HEK293 (cell line): ENCODE data around the gene KIDINS220.

Experiments
- REPIN1 ChIP-seq: fragments of 450-650 bp; formaldehyde crosslinking; IDR thresholded peaks from 2 replicates; pipeline ENCODE4 v1.5.1; 2017; ENCODE audit warnings: missing biosample characterization, missing genetic modification characterization, low read depth
- SCRT1 ChIP-seq: fragments of 450-650 bp; formaldehyde crosslinking; IDR thresholded peaks from 2 replicates; pipeline ENCODE4 v1.5.1; 2016; ENCODE audit warnings: missing biosample characterization, missing genetic modification characterization, borderline replicate concordance
- SETDB1 ChIP-seq: IDR thresholded peaks from one replicate; pipeline ENCODE4 v1.6.1; 2017; ENCODE audit warnings: mild to moderate bottlenecking, low read length, moderate library complexity, mixed read lengths; ENCODE audit not compliant: insufficient read length
- SP3 ChIP-seq: fragments of 450-650 bp; formaldehyde crosslinking; IDR thresholded peaks from 2 replicates; pipeline ENCODE4 v1.5.1; 2016; ENCODE audit warnings: missing biosample characterization, missing genetic modification characterization
- TCF7L2 ChIP-seq: IDR thresholded peaks from 2 replicates; pipeline ENCODE4 v1.6.1; 2011; ENCODE audit warnings: low read depth, mild to moderate bottlenecking, inconsistent platforms, low read length, moderate library complexity, borderline replicate concordance
- ZBTB20 ChIP-seq: fragments of 450-650 bp; formaldehyde crosslinking; IDR thresholded peaks from 2 replicates; pipeline ENCODE4 v1.5.1; 2016; ENCODE audit warnings: missing biosample characterization, missing genetic modification characterization
- ZEB2 ChIP-seq: fragments of 450-650 bp; formaldehyde crosslinking; IDR thresholded peaks from 2 replicates; pipeline ENCODE4 v1.5.1; 2016; ENCODE audit warnings: missing biosample characterization, missing genetic modification characterization
- ZFHX2 ChIP-seq: fragments of 450-650 bp; formaldehyde crosslinking; conservative IDR thresholded peaks from 2 replicates; pipeline ENCODE4 v1.5.1; 2016; ENCODE audit warnings: missing biosample characterization, missing genetic modification characterization
- ZNF335 ChIP-seq: fragments of 450-650 bp; formaldehyde crosslinking; conservative IDR thresholded peaks from 2 replicates; pipeline ENCODE4 v1.5.1; 2016; ENCODE audit warnings: missing biosample characterization, missing genetic modification characterization
- TF ChIP-seq, protein P1 (sequence below): fragments of 450-650 bp; formaldehyde crosslinking; IDR thresholded peaks from 2 replicates; pipeline ENCODE4 v1.5.1; 2016; ENCODE audit warnings: missing biosample characterization, missing genetic modification characterization
- TF ChIP-seq, protein P2 (sequence below): fragments of 450-650 bp; formaldehyde crosslinking; IDR thresholded peaks from 2 replicates; pipeline ENCODE4 v1.5.1; 2016; ENCODE audit warnings: missing biosample characterization, missing genetic modification characterization
- TF ChIP-seq, protein P3 (sequence below): fragments of 450-650 bp; formaldehyde crosslinking; IDR thresholded peaks from 2 replicates; pipeline ENCODE4 v1.5.1; 2017; ENCODE audit warnings: missing biosample characterization, mild to moderate bottlenecking, missing genetic modification characterization, moderate library complexity
- TF ChIP-seq, protein P4 (sequence below): fragments of 450-650 bp; IDR thresholded peaks from 2 replicates; pipeline ENCODE4 v1.5.1; 2018; ENCODE audit warnings: missing biosample characterization, mild to moderate bottlenecking, missing genetic modification characterization
- TF ChIP-seq, protein P5 (sequence below): fragments of 450-650 bp; formaldehyde crosslinking; IDR thresholded peaks from 2 replicates; pipeline ENCODE4 v1.5.1; 2017; ENCODE audit warnings: missing biosample characterization, missing genetic modification characterization

DNA sequence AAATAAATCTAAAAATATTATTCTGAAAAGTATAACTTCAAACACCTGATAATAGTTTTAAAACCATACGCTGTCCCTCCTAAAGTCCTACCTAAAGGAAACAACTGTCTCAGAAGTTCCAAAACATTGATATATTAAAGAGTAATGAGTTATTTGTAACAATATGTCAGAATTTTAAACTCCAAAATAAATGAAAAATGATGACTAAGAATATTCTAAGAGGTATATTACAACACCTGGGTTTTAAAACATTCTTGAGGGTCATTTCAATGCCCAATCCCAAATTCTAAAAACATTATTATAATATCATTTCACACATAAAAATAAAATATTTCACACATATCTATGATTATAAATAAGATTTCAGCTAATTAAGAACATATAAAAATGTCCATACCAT lies 20.2 kb downstream of the KIDINS220 start:
- TF ChIP-seq, protein P1, sequence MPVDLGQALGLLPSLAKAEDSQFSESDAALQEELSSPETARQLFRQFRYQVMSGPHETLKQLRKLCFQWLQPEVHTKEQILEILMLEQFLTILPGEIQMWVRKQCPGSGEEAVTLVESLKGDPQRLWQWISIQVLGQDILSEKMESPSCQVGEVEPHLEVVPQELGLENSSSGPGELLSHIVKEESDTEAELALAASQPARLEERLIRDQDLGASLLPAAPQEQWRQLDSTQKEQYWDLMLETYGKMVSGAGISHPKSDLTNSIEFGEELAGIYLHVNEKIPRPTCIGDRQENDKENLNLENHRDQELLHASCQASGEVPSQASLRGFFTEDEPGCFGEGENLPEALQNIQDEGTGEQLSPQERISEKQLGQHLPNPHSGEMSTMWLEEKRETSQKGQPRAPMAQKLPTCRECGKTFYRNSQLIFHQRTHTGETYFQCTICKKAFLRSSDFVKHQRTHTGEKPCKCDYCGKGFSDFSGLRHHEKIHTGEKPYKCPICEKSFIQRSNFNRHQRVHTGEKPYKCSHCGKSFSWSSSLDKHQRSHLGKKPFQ (tag by site-specific recombination), result no peak
- TF ChIP-seq, protein P2, sequence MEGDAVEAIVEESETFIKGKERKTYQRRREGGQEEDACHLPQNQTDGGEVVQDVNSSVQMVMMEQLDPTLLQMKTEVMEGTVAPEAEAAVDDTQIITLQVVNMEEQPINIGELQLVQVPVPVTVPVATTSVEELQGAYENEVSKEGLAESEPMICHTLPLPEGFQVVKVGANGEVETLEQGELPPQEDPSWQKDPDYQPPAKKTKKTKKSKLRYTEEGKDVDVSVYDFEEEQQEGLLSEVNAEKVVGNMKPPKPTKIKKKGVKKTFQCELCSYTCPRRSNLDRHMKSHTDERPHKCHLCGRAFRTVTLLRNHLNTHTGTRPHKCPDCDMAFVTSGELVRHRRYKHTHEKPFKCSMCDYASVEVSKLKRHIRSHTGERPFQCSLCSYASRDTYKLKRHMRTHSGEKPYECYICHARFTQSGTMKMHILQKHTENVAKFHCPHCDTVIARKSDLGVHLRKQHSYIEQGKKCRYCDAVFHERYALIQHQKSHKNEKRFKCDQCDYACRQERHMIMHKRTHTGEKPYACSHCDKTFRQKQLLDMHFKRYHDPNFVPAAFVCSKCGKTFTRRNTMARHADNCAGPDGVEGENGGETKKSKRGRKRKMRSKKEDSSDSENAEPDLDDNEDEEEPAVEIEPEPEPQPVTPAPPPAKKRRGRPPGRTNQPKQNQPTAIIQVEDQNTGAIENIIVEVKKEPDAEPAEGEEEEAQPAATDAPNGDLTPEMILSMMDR (tag by site-specific recombination), result no peak
- TF ChIP-seq SP3 (tag by site-specific recombination) (no peak), SCRT1 (tag by site-specific recombination) (no peak), SETDB1 (no peak), ZNF335 (tag by site-specific recombination) (no peak), REPIN1 (tag by site-specific recombination) (no peak), ZEB2 (tag by site-specific recombination) (no peak), TCF7L2 (no peak), ZFHX2 (tag by site-specific recombination) (no peak), ZBTB20 (tag by site-specific recombination) (no peak)
- TF ChIP-seq, protein P3, sequence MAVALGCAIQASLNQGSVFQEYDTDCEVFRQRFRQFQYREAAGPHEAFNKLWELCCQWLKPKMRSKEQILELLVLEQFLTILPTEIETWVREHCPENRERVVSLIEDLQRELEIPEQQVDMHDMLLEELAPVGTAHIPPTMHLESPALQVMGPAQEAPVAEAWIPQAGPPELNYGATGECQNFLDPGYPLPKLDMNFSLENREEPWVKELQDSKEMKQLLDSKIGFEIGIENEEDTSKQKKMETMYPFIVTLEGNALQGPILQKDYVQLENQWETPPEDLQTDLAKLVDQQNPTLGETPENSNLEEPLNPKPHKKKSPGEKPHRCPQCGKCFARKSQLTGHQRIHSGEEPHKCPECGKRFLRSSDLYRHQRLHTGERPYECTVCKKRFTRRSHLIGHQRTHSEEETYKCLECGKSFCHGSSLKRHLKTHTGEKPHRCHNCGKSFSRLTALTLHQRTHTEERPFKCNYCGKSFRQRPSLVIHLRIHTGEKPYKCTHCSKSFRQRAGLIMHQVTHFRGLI (tag by site-specific recombination), result no peak
- TF ChIP-seq, protein P4, sequence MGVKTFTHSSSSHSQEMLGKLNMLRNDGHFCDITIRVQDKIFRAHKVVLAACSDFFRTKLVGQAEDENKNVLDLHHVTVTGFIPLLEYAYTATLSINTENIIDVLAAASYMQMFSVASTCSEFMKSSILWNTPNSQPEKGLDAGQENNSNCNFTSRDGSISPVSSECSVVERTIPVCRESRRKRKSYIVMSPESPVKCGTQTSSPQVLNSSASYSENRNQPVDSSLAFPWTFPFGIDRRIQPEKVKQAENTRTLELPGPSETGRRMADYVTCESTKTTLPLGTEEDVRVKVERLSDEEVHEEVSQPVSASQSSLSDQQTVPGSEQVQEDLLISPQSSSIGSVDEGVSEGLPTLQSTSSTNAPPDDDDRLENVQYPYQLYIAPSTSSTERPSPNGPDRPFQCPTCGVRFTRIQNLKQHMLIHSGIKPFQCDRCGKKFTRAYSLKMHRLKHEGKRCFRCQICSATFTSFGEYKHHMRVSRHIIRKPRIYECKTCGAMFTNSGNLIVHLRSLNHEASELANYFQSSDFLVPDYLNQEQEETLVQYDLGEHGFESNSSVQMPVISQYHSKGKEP (tag by site-specific recombination), result no peak
- TF ChIP-seq, protein P5, sequence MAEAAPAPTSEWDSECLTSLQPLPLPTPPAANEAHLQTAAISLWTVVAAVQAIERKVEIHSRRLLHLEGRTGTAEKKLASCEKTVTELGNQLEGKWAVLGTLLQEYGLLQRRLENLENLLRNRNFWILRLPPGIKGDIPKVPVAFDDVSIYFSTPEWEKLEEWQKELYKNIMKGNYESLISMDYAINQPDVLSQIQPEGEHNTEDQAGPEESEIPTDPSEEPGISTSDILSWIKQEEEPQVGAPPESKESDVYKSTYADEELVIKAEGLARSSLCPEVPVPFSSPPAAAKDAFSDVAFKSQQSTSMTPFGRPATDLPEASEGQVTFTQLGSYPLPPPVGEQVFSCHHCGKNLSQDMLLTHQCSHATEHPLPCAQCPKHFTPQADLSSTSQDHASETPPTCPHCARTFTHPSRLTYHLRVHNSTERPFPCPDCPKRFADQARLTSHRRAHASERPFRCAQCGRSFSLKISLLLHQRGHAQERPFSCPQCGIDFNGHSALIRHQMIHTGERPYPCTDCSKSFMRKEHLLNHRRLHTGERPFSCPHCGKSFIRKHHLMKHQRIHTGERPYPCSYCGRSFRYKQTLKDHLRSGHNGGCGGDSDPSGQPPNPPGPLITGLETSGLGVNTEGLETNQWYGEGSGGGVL (tag by site-specific recombination), result no peak
